Right atrium auricular region (tissue), 2 donors: ENCODE measurements around the gene RACK1. TPM values are rescaled to one million over a fixed set of nuclear protein-coding genes. Genes with fewer than 3 reads are reported as not detected.
A peak's percentile ranks its signal among the peaks of the same experiment; 100 is the strongest.

Source experiments
- DNase-seq: peaks from one replicate; pipeline ENCODE4 v3.0.0-alpha.2; 2019; ENCODE audit warnings: low spot score
- H3K27ac ChIP-seq, 2 donors: fragments of 200-600 bp; sonication (generic); 1 replicate in 1 of 2; 2 replicates in 1 of 2; pipeline ENCODE4 v1.5.1; 2016 to 2019
- H3K27me3 ChIP-seq, 2 donors: fragments of 200-600 bp; sonication (generic); one replicate each; pipeline versions ENCODE4 v1.5.1 to v1.6.0; 2017 to 2019
- H3K36me3 ChIP-seq: fragments of 200-600 bp; sonication (generic); one replicate; pipeline ENCODE4 v1.5.1; 2016
- H3K4me1 ChIP-seq, 2 donors: fragments of 200-600 bp; sonication (generic); one replicate each; pipeline versions ENCODE4 v1.5.1 to v1.6.0; 2017 to 2019
- H3K4me3 ChIP-seq, 2 donors: fragments of 200-600 bp; sonication (generic); 1 replicate in 1 of 2; 2 replicates in 1 of 2; pipeline ENCODE4 v1.5.1; 2017 to 2019; ENCODE audit warnings: mild to moderate bottlenecking in 1 of 2, moderate library complexity in 1 of 2
- H3K9me3 ChIP-seq, 2 donors: fragments of 200-600 bp; sonication (generic); one replicate each; pipeline ENCODE4 v1.5.1; 2019
- total RNA-seq, 2 donors: library from RNA; depleted of rRNA; stranded (reverse); fragments of >200 nt; gene quantifications; one replicate each; pipeline ENCODE4 v1.1.0, GENCODE V29; 2016
- TF ChIP-seq, protein P1 (sequence below), 2 donors: fragments of 200-600 bp; sonication (generic); IDR thresholded peaks; one replicate each; pipeline ENCODE4 v1.5.1; 2019; ENCODE audit warnings: antibody characterized with exemption in 2 of 2

Gene RACK1
- total RNA-seq, 2 donors from 2014 or later, result 1,155 to 1,413 TPM

- TF ChIP-seq, protein P1, sequence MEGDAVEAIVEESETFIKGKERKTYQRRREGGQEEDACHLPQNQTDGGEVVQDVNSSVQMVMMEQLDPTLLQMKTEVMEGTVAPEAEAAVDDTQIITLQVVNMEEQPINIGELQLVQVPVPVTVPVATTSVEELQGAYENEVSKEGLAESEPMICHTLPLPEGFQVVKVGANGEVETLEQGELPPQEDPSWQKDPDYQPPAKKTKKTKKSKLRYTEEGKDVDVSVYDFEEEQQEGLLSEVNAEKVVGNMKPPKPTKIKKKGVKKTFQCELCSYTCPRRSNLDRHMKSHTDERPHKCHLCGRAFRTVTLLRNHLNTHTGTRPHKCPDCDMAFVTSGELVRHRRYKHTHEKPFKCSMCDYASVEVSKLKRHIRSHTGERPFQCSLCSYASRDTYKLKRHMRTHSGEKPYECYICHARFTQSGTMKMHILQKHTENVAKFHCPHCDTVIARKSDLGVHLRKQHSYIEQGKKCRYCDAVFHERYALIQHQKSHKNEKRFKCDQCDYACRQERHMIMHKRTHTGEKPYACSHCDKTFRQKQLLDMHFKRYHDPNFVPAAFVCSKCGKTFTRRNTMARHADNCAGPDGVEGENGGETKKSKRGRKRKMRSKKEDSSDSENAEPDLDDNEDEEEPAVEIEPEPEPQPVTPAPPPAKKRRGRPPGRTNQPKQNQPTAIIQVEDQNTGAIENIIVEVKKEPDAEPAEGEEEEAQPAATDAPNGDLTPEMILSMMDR (IDR thresholded peaks at IDR 0.05), result no peak
- Histone ChIP-seq H3K4me3 (no peak overlapping the region), H3K4me1 (no peaks in the 10 kb centered on the region), H3K36me3 (peaks cover 64% of the 10 kb centered on the region), H3K27me3 (no peaks in the 10 kb centered on the region), H3K9me3 (no peaks in the 10 kb centered on the region), H3K27ac (no peak overlapping the region)
- DNase-seq, result no peak
Observed at GRCh38 chr5:181231432-181231831, 12.3 kb downstream of the RACK1 start.

- Histone ChIP-seq H3K9me3 (no peaks in the 10 kb centered on the region), H3K27me3 (no peaks in the 10 kb centered on the region), H3K4me1 (no peaks in the 10 kb centered on the region), H3K36me3 (peaks cover 55% of the 10 kb centered on the region), H3K27ac (no peak overlapping the region), H3K4me3 (no peak overlapping the region)
- TF ChIP-seq, protein P1 (IDR thresholded peaks at IDR 0.05), result no peak
- DNase-seq, result no peak
Observed at GRCh38 chr5:181230551-181230950, 13.2 kb downstream of the RACK1 start.

GRCh38 chr5:181229996-181230395, 13.7 kb downstream of the RACK1 start:
- H3K27me3 ChIP-seq, result no peaks in the 10 kb centered on the region
- no peak overlapping the region for H3K27ac ChIP-seq
- peaks cover 0 to 4% of the 10 kb centered on the region in 2 donors for H3K4me1 ChIP-seq
- TF ChIP-seq, protein P1 (IDR thresholded peaks at IDR 0.05), result no peak
- no peaks in the 10 kb centered on the region for H3K9me3 ChIP-seq
- H3K4me3 ChIP-seq, result no peak overlapping the region
- peaks cover 49% of the 10 kb centered on the region for H3K36me3 ChIP-seq
- no peak for DNase-seq

- TF ChIP-seq, protein P1 (IDR thresholded peaks at IDR 0.05), result no peak
- Histone ChIP-seq H3K36me3 (peaks cover 7% of the 10 kb centered on the region), H3K27ac (peak overlapping the region in 1 of 2 donors; percentile 96), H3K4me1 (peaks cover 0 to 17% of the 10 kb centered on the region in 2 donors), H3K4me3 (peak overlapping the region; percentile 61 to 87), H3K9me3 (no peaks in the 10 kb centered on the region), H3K27me3 (no peaks in the 10 kb centered on the region)
- DNase-seq, result no peak
Observed at GRCh38 chr5:181224390-181225229, 19.1 kb downstream of the RACK1 start.

GRCh38 chr5:181223729-181224389, 19.8 kb downstream of the RACK1 start:
- no peak for DNase-seq
- TF ChIP-seq, protein P1 (IDR thresholded peaks at IDR 0.05), result no peak
- Histone ChIP-seq H3K36me3 (peaks cover 7% of the 10 kb centered on the region), H3K9me3 (no peaks in the 10 kb centered on the region), H3K27me3 (no peaks in the 10 kb centered on the region), H3K27ac (peak overlapping the region; percentile 96 to 99), H3K4me3 (peak overlapping the region; percentile 61 to 87), H3K4me1 (peaks cover 0 to 17% of the 10 kb centered on the region in 2 donors)
